Fibroblast of peridontal ligament (primary cell): Measurements from ENCODE around the gene ADARB2.
"Not testable (repeated sequence)": the region's sequence is repeated elsewhere in the genome, so short reads cannot be mapped to it uniquely, and the experiment has no call there.

Source experiments
- DNase-seq: peaks from one replicate; pipeline ENCODE4 v3.0.0-alpha.2; 2010; ENCODE audit errors: extremely low read depth

ADARB2 gene

DNA sequence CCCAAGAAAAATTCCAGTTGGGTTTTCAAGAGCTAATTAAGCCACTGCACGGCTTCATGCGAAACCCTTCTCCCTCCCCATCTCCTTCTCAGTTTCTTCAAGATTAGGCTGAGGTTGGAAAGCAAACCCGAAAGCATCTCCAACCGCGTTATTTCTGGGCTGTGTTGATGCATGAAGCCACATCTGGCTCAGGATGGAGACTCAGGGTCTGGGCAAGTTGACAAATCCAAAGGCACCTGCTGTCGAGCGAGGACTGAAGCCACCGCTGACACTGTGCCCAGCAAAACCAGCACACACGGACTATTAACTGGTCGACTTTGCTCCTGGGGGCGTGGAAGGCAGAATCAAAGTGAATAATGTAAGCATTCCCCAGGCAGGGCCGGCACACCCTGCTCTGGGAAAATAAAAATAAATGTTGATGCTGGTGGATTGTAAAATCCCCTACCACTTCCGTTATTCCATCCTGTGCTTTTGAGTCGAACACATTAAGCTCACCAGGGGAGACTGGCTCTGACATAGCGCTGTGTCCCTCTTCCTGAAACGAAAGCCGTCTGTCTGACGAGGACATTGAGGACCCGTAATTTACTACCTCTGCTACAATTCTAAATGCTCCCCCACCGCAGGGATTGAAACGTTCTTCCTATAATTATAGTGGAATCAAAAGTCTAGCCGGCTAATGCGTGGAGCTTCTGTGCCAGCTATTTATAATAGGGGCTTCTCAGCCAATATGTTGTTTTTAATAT, 269.8 kb downstream of the ADARB2 start:
- no peak for DNase-seq

DNA sequence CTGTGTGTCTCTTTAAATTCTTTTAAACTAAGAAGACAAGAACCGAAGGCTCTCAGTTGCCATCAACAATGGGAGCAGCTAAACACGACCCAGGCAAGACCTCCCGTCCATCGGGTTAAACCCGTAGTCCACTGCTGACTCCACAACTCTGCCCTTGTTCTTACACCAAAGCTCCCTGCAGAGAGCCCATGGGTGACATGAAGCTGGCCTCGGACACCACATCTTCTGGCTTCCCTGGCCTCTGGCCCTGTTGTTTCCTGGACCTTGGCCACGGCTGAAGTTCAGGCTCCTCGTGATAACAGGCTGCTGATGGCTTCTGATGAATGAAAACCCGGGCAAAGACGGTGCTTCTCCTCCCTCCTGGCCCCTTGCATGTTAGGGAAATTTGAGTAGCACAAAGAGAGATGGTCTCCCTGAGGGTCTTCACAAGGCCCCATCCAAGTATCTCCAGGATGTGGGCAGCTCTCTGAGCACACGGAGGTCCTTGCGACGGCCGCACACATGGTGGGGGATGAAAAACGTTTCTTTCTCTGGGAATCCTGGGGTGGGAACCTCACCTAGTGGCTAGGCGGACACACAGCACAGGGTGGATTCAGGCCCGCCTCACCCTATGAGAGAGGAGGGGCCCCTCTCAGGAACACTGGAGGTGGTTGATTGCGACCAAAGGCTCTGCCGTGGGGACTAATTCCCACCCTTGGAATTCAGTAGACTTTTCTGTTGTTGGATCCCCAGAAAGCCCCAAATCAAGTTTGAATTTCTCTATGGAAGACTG, 271.1 kb downstream of the ADARB2 start:
- no peak for DNase-seq

DNA sequence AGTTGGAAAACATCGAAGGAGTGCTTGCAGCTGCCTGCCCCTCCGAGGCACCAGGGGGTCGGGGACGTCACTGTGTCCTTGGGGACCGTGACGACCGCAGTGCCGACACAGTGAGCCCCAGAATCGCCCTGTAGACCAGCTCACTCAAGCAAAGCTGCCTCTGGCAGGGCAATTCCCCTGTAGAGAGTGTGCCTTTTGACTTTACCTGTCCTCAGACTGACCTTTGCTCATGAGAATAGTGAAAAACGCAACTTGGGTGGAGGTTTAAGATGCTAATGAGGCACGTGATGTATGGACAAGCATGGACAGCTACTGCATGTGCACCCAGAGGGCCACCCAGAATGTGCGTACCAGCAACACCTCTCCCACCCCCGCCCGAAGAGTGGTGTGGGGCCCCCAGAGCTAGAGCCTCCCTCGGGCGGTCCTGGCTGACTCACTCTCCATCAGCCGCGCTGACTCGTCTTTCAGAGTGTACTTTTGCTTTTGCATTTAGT, 271.9 kb downstream of the ADARB2 start:
- DNase-seq = no peak

DNA sequence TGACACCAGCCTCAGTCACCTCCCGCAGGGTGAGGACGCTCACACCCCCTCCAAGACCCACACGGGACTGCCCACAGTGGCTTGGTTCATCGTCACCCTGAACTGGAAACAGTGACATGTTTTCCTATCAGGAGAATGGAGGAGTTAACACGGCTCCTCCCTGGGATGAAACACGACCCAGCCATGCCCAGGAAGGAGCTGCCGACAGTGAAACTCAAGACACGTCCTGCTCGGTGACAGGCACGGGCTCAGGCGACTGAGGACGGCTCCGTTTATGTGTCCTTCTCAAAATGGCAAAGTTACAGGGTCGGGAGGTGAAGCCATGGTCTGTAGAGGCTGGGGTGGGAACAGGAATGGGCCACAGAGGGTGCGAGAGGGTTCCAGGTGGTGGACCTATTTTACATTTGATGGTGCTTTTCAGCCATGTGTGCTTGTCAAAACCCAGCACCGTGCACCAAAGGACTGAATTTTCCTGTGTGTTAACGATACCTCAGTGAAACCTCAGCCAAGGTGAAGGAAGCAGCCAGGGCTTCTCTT, 272.4 kb downstream of the ADARB2 start:
- no peak for DNase-seq

DNA sequence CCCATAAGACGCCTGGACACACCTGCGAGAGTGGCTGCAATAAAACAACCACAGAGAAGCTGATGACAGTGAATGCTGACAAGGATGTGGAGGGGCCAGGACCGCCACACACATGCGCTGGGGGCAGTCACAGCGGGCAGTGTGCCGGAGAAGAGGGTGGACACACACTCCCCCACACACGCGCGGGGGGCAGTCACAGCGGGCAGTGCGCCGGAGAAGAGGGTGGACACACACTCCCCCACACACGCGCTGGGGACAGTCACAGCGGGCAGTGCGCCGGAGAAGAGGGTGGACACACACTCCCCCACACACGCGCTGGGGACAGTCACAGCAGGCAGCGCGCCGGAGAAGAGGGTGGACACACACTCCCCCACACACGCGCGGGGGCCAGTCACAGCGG, 273.4 kb downstream of the ADARB2 start:
- DNase-seq = not testable (repeated sequence)

DNA sequence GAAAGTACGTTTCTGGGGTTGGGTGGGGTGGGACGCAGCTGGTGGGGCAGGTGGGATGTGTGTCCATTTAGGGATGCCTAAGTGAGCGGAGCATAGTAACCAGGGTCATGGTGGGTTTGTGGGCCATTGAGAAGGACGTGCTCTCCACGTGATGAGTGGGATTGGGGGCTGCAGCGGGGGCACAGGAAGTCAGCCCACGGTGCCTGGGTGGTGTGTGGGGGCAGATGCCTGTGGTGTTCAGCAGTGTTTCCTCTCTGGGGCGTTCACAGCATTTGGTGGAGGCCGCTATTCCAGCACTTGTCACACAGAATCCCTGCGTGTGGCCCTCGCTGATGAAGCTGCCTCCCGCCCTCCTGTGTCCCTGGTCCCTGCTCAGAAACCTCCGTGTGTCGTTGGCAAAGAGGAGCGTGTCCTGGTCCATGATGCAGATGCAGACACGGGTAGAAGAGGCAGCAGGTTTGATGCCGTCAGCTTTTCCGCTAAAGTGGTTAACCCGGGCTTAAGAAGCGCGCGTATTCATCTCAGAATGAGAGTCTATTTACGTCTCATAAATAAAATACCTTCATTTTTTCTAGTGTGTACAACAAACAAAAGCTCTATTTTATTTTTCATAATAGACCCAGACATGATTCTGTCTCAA, 274.2 kb downstream of the ADARB2 start:
- no peak for DNase-seq

DNA sequence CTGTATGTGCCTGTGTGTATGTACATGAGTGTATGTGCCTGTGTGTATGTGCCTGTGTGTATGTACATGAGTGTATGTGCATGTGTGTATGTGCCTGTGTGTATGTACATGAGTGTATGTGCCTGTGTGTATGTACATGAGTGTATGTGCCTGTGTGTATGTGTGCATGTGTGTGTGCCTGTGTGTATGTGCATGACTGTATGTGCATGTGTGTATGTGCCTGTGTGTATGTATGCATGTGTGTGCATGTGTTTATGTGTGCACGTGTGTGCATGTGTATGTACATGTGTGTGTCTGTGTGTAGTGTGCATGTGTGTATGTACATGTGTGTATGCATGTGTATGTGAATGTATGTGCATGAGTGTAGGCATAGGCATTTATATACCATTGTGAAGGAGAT, 274.8 kb downstream of the ADARB2 start:
- DNase-seq = no peak

DNA sequence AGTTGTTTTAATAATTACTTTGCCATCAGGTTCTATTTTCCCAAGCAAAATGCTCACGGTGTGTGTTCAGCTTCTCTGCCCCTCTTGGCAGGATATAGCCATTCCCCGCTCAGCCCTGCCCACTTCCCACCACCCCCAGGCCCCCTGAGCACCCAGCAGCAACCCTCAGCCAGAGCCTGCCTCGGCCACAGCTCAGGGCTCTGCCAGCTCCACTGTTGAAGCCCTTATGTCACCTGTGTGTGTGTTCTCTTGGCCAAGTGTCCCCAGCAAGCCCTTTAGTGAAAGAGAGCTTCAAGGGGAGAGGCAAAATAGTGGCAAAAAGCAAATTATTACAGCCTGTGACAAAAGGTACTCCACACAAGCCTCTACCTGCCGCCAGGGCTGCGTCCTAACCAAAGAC, 275.3 kb downstream of the ADARB2 start:
- no peak for DNase-seq

DNA sequence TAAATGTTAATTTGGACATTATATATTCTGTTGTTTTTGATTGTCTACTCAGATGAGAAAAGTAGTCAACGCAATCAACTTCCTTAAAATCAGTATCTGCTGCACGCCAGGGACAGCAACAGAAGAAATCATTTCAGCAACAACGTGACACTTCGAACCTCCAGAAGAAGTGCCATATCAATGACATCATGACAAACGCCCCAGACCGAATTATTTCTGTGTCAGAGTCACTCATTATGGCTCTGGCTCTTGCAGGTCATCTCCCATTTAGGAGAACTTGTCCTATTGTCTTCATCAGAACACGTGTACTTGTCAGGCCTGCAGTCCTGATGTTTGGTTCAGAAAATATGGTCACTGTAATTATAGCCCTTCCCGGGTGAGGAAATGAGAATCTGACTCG, 276.3 kb downstream of the ADARB2 start:
- no peak for DNase-seq

DNA sequence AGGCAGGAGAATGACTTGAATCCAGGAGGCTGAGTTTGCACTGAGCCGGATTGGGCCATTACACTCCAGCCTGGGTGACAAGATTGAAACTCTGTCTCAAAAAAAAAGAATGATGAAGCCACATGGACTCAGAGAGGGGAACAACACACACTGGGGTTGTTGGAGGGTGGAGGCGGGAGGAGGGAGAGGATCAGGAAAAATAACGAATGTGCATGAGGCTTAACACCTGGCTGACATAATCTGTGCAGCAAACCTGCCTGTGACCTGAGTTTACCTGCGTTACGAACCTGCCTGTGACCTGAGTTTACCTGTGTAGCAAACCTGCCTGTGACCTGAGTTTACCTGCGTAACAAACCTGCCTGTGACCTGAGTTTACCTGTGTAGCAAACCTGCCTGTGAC, 277.7 kb downstream of the ADARB2 start:
- DNase-seq = not testable (repeated sequence)

DNA sequence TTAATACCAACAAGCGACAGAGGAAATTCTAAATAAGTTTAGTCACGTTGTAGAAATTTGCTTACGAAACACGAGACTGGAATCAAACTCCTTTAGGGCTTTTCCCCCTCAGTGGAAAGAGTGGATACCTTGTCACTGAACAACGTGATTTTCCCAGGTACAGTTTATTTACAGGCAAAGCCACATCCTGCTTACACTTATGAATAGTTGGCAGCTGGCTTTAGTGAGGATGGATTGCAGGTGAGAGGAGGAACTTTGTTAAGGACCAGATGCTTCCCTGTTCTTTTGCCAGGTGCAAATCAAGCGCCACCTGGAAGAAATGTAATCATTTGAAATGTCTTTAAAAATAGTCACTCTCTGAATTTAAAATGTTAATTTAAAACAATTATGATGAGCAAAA, 282.4 kb downstream of the ADARB2 start:
- DNase-seq = no peak

DNA sequence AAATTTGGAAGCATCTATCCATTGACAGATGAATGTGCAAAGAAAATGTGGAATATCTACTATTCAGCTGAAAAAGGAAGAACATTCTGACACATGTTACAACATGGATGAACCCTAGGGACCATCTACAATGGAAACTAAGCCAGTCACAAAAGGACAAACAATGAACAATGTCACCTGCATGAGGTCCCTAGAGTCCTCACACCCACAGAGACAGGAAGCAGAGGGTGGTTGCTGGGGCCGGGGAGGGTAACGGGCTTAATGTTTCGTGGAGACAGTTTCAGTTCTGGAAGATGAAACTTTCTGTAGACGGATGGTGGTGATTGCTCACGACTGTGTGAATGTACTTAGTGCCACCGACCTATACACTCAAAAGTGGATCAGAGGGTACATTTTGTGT, 282.9 kb downstream of the ADARB2 start:
- no peak for DNase-seq

DNA sequence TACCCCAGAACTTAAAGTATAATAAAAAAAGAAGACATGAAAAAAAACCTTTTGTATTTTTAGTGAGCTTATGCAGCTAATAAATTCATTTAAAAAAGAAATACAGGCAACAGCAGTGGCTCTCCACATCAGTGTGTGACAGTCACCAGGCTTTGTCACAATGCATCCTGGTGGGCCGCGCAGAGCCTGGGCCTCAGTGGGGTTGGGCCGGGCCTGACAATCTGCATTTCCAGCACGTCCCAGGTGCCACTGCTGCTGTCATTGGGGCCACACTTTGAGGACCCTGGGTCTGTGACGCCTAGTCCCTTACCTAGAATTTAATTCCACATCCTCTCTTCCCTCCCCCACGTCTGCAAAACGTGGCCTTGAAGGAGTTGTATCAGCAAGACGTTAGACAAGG, 284.5 kb downstream of the ADARB2 start:
- DNase-seq = no peak

DNA sequence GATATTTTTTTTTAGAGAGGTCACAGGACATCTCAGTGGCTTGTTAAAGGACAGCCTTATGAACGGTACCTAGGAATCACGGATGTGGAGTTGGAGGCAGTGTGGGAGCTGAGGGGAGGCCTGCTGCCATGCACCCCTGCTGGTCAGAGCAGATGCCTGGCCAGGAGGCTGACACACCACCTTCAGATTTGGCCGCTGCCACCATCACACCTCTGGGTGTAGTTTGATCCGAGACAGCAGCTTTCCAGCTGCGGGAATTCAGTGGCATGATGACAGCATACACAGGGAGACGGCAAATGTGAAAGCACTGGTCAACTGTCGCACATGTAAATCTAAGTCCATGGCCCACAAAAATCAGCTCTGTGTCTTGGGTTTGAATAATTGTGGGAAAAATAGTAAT, 285.4 kb downstream of the ADARB2 start:
- DNase-seq = no peak

DNA sequence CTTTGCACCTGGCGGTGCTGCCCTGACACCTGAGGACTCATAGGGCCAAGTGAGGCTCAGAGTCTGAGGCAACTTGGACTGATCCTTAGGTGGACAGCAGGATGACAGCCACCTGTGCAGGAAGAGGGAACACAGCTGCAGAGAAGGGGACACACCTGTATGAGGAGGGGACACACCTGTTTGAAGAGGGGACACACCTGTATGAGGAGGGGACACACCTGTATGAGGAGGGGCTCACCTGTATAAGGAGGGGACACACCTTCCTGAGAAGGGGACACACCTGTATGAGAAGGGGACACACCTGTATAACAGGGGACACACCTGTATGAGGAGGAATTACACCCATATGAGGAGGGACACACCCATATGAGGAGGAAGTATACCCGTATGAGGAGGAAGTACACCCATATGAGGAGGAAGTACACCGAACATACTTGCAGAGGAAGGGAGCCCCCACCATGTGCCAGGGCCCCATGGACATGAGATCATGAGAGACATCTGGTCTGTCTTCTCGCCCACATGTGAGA, 285.9 kb downstream of the ADARB2 start:
- no peak for DNase-seq

DNA sequence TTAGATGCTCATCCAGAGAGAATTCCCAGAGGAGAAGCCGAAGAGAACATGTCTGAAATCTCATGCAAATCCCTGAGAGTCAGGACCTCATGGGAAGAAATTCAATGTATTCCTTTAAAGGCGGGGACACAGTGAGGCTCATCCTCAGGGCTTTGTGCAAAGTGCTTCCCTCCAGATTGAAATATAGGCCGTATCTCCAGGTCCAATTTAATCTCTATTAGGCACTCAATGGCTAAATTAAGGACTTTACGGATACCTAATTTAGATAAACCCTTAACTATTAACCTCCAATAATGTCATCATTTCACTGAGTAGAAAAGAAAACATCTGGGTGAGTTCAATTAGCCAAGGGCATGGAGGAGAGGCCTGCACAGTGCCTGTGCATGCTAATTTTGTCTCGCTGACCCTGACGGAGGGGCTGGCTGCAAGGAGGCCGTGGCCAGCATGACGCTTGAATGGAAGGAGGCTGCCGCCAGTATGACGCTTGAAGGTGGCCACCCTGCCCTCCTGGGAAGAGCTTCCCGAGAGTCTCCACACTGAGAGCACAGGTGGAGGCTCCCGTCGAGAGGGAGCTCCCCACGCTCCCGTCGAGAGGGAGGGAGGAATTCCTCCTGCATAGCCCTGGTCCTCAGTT, 287.6 kb downstream of the ADARB2 start:
- DNase-seq = no peak

DNA sequence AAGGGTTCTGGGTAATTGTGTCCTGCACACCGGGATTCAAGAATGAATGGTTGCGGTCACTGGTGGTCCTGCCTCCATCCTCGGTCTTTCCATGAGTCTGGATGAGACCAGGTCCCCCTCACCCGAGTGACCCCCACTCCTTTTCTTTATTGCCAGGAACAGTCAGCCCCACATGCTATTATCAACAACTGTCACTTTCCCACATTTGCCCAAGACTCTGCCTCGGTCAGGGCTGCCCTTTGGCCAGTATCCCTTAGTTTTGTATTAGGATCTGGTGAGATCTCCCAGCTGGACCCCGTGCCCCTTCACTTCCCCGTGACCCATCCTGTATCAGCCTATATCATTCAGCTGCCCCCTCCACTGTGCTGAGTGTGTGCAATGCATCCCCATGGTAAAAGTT, 288.3 kb downstream of the ADARB2 start:
- DNase-seq = no peak

DNA sequence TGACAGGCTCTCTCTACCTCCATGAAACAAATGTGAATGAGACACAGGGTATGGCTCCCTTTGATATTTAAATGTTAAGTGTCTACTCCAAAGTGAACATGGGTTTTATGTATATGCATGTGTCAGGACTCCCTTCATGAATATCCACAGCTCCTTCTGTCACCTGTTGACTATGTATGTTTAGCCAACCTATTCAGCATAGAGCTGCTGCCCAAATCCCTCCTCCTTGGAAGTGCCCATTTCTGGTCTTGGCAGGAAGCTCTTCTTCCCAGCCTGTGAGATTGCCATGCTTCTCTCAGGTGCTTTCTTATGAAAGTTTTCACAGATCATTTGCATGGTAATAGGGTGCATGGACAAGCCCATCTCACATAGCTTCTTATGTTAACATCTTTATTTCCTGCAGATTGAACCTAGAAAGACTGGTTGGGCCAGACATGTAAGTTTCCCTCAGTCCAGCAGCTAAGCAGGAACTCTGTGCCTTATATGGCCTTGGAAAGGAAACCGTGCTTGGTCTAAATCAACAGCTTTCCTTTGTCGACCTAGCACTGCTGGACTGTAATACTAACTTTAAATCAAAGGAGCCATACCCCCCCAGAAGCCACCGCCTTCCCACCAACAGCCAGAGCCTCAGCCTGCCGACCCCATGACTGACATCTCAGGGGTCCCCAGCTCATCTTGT, 288.9 kb downstream of the ADARB2 start:
- no peak for DNase-seq

DNA sequence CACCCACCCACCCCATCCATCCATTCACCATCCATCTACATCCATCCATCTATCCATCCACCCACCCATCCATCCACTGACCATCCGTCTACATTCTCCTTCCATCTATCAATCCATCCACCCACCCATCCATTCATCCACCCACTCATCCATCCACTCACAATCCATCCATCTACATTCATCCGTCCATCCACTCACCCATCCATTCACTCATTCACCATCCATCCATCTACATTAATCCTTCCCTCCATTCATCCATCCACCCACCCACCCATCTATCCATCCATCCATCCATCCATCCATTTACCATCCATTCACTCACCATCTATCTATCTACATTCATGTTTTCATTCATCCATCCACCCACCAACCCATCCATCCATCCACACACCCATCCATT, 292.5 kb downstream of the ADARB2 start:
- DNase-seq = no peak

DNA sequence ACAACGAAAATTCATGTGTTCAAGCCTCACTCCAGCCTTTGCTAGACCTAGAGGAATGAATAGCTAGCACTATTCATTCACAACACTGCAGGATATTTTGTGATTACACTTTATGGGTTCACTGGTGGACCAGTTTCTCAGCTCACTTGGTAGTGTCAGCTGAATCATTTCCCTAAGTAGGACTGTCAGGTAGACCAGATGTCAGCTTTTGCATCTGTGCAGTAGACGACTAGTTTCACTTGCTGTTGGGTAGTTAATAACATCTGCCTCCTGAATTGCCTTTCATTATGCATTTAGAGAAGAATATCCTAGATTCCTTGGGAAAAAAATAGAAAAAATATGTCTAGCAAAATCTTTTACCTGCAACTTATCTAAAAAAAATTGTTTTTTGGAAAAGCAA, 296.4 kb downstream of the ADARB2 start:
- DNase-seq = no peak
